ENCODE measurements around the gene FBXO47. TPM values are rescaled to one million over a fixed set of nuclear protein-coding genes. Genes with fewer than 3 reads are reported as not detected.

FBXO47 gene
- total RNA-seq, 1 donor from 2014 or later: not detected

- DNase-seq (ENCODE audit: low read depth) (no peak), FAIRE-seq (no peak)
- no peak overlapping the region for H3K4me3 ChIP-seq (ENCODE audit: low read depth, low read length)
- no peaks in the 10 kb centered on the region for H3K27me3 ChIP-seq (ENCODE audit: control insufficient read depth, insufficient read depth, low read length)
- no peak for TF ChIP-seq CTCF (IDR thresholded peaks at IDR 0.05; ENCODE audit: insufficient read depth, low read length, severe bottlenecking)
- peaks cover 32% of the 10 kb centered on the region for H3K36me3 ChIP-seq (ENCODE audit: control insufficient read depth, insufficient read depth, low read length)
These were observed 68.3 kb downstream of the FBXO47 start for GRCh38 chr17:38898812-38899348.

GRCh38 chr17:38898291-38898679, 68.9 kb downstream of the FBXO47 start:
- no peak overlapping the region for H3K4me3 ChIP-seq (ENCODE audit: low read depth, low read length)
- peaks cover 33% of the 10 kb centered on the region for H3K36me3 ChIP-seq (ENCODE audit: control insufficient read depth, insufficient read depth, low read length)
- no peak for FAIRE-seq

GRCh38 chr17:38897671-38898290, 69.4 kb downstream of the FBXO47 start:
- H3K27me3 ChIP-seq (ENCODE audit: control insufficient read depth, insufficient read depth, low read length): no peaks in the 10 kb centered on the region
- peaks cover 30% of the 10 kb centered on the region for H3K36me3 ChIP-seq (ENCODE audit: control insufficient read depth, insufficient read depth, low read length)
- no peak overlapping the region for H3K4me3 ChIP-seq (ENCODE audit: low read depth, low read length)
- FAIRE-seq (no peak), DNase-seq (ENCODE audit: low read depth) (no peak)
- no peak for TF ChIP-seq CTCF (IDR thresholded peaks at IDR 0.05; ENCODE audit: insufficient read depth, low read length, severe bottlenecking)

More at GRCh38 chr17:38898291-38898679, 68.9 kb downstream of the FBXO47 start:
- TF ChIP-seq CTCF (IDR thresholded peaks at IDR 0.05; ENCODE audit: insufficient read depth, low read length, severe bottlenecking): no peak
- no peaks in the 10 kb centered on the region for H3K27me3 ChIP-seq (ENCODE audit: control insufficient read depth, insufficient read depth, low read length)
- DNase-seq (ENCODE audit: low read depth): no peak

- H3K27me3 ChIP-seq (ENCODE audit: control insufficient read depth, insufficient read depth, low read length): no peaks in the 10 kb centered on the region
- no peak for TF ChIP-seq CTCF (IDR thresholded peaks at IDR 0.05; ENCODE audit: insufficient read depth, low read length, severe bottlenecking)
- peaks cover 34% of the 10 kb centered on the region for H3K36me3 ChIP-seq (ENCODE audit: control insufficient read depth, insufficient read depth, low read length)
- no peak for DNase-seq (ENCODE audit: low read depth)
- no peak for FAIRE-seq
- H3K4me3 ChIP-seq (ENCODE audit: low read depth, low read length): no peak overlapping the region
These were observed 70.0 kb downstream of the FBXO47 start for GRCh38 chr17:38897176-38897575.

- no peak overlapping the region for H3K4me3 ChIP-seq (ENCODE audit: low read depth, low read length)
- TF ChIP-seq CTCF (IDR thresholded peaks at IDR 0.05; ENCODE audit: insufficient read depth, low read length, severe bottlenecking): no peak
- FAIRE-seq (no peak), DNase-seq (ENCODE audit: low read depth) (no peak)
- peaks cover 34% of the 10 kb centered on the region for H3K36me3 ChIP-seq (ENCODE audit: control insufficient read depth, insufficient read depth, low read length)
- H3K27me3 ChIP-seq (ENCODE audit: control insufficient read depth, insufficient read depth, low read length): no peaks in the 10 kb centered on the region
These were observed 70.8 kb downstream of the FBXO47 start for GRCh38 chr17:38896346-38896954.

Measured in bronchial epithelial cell (primary cell).